Stimulated activated CD8-positive, alpha-beta memory T cell treated with anti-CD3 and anti-CD28 coated beads, Interleukin-15, amount 100 ng/mL, for 1 hour (primary cell): ENCODE measurements around the gene TLCD3A.
"Not testable (repeated sequence)": the region's sequence is repeated elsewhere in the genome, so short reads cannot be mapped to it uniquely, and the experiment has no call there.

Source experiments
- DNase-seq: peaks from one replicate; pipeline ENCODE4 v3.0.0-alpha.2; 2020; ENCODE audit warnings: low read depth

Gene TLCD3A

GRCh38 chr17:732067-732901 is at the start of gene TLCD3A:
Gene TLCD3A, plus strand, starts transcription at chr17:732596. Its CDS starts 52 bp downstream, at chr17:732648.
- DNase-seq: no peak

GRCh38 chr17:683040-683439 is 49.4 kb upstream of the TLCD3A start:
- no peak for DNase-seq

- DNase-seq: no peak
Observed at GRCh38 chr17:683499-684254, 48.7 kb upstream of the TLCD3A start.

GRCh38 chr17:685006-685405 is 47.4 kb upstream of the TLCD3A start:
- no peak for DNase-seq

- DNase-seq: no peak
Observed at GRCh38 chr17:688100-688989, 44.1 kb upstream of the TLCD3A start.

- DNase-seq: no peak
Observed at GRCh38 chr17:689556-690275, 42.7 kb upstream of the TLCD3A start.

- no peak for DNase-seq
Observed at GRCh38 chr17:690361-690760, 42.0 kb upstream of the TLCD3A start.

GRCh38 chr17:691423-691822 is 41.0 kb upstream of the TLCD3A start:
- no peak for DNase-seq

- no peak for DNase-seq
Observed at GRCh38 chr17:692116-692515, 40.3 kb upstream of the TLCD3A start.

- DNase-seq: no peak
Observed at GRCh38 chr17:693791-694638, 38.4 kb upstream of the TLCD3A start.

- DNase-seq: no peak
Observed at GRCh38 chr17:696369-696768, 36.0 kb upstream of the TLCD3A start.

GRCh38 chr17:697682-698081 is 34.7 kb upstream of the TLCD3A start:
- DNase-seq: no peak

- not testable (repeated sequence) for DNase-seq
Observed at GRCh38 chr17:698096-698495, 34.3 kb upstream of the TLCD3A start.

- no peak for DNase-seq
Observed at GRCh38 chr17:699345-699744, 33.1 kb upstream of the TLCD3A start.

- DNase-seq: no peak
Observed at GRCh38 chr17:700504-701094, 31.8 kb upstream of the TLCD3A start.

GRCh38 chr17:703081-703875 is 29.1 kb upstream of the TLCD3A start:
- no peak for DNase-seq

- DNase-seq: no peak
Observed at GRCh38 chr17:704111-704864, 28.1 kb upstream of the TLCD3A start.

- DNase-seq: no peak
Observed at GRCh38 chr17:705011-705410, 27.4 kb upstream of the TLCD3A start.

- no peak for DNase-seq
Observed at GRCh38 chr17:705863-706262, 26.5 kb upstream of the TLCD3A start.
